Measurements from ENCODE around the gene CTSW.

GRCh38 chr11:65891219-65892136, 11.8 kb downstream of the CTSW start:
- TF ChIP-seq CTCF (IDR thresholded peaks at IDR 0.05) = no peak
- no peak for TF ChIP-seq POLR2A (IDR thresholded peaks at IDR 0.05)

All from thyroid gland (tissue), 4 donors.